NCI-H524 (cell line): ENCODE results near the gene MAGED2.
"Not testable (repeated sequence)": the region's sequence is repeated elsewhere in the genome, so short reads cannot be mapped to it uniquely, and the experiment has no call there.

Source experiments
- DNase-seq, 2 experiments: peaks; one replicate each; lab custom pipeline; 2025; lab: John Stamatoyannopoulos, UW

MAGED2 gene, protein sequence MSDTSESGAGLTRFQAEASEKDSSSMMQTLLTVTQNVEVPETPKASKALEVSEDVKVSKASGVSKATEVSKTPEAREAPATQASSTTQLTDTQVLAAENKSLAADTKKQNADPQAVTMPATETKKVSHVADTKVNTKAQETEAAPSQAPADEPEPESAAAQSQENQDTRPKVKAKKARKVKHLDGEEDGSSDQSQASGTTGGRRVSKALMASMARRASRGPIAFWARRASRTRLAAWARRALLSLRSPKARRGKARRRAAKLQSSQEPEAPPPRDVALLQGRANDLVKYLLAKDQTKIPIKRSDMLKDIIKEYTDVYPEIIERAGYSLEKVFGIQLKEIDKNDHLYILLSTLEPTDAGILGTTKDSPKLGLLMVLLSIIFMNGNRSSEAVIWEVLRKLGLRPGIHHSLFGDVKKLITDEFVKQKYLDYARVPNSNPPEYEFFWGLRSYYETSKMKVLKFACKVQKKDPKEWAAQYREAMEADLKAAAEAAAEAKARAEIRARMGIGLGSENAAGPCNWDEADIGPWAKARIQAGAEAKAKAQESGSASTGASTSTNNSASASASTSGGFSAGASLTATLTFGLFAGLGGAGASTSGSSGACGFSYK

DNA sequence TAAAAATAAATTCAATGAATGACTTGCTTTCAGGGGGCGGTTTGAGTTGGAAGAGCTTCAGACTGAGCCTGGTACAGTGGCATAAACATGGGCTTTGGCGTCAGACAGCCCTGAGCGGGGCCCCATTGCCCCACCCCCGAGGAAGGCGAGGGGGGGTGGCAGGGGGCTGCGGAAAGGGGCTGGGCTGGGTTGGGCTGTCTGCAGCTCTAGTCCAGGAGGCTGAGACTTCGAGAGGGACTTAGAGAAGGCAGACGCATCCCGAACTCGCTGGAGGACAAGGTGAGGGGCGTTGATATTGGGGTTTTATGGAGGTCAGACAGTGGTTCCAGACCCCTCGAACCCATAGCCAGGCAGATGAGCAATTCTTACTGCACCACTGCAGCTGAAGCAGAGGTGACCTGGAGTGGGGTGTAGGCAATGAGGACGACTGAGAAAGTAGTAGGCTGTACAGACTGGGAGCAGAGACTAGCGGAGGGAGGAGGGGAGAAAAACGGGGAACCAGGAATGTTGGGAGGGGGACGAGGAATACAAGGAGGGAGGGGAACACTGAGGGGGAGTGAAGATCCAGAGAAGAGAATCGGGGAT is at the start of gene MAGED2:
MAGED2 (plus strand) TSS at position 222 of the 585 bp plus-strand sequence. CDS start 1,587 bp downstream, outside the sequence.
- peak; percentile 34 to 56 for DNase-seq

DNA sequence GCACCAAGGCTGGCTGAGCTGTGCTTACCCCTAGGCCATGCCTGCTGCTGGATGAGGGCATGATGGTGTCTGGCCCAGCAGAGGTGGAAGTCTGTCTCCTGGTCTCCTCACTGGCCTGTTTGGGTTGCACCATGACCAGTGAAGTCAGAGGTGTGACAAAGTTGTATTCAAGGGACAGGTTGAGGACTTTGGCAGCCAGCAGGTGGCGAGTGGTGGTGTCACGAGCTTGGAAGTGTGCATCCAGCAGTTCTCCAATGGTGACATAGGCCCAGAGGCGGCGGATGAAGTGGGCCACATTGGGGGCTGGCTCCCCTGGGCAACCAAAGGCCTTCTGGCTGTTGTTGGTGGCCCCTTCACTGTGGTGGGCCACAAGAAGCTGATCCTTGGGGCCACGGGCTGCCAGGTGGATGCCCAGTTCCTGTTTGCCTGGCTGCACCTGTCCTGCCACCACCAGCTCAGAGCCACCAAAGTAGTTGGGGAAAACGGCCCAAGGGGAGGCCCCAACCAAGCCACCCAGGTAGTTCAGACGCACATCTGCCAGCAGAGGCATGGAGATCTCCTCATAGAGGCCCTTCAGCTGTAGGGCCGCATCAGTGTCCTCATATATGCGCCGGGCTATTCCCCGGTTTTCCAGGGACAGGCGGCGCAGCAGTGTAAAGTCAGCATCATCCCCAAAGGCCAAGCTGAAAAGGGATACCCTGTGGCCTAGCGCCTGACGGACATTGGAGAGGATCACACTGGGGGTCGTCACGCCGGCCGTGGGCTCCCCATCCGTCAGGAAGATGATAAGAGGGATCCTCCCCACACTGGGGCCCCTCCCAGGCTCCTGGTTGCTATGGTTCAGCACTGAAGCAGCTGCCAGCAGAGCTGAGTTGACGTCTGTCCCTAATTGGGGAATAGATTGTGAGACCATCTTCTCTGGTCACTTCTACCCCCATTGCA is 49.2 kb upstream of the MAGED2 start:
- DNase-seq = no peak

GRCh38 chrX:54774391-54775094 is 33.0 kb upstream of the MAGED2 start:
- peak; percentile 78 to 81 for DNase-seq

- DNase-seq = no peak
Observed at GRCh38 chrX:54776061-54776460, 31.5 kb upstream of the MAGED2 start.

DNA sequence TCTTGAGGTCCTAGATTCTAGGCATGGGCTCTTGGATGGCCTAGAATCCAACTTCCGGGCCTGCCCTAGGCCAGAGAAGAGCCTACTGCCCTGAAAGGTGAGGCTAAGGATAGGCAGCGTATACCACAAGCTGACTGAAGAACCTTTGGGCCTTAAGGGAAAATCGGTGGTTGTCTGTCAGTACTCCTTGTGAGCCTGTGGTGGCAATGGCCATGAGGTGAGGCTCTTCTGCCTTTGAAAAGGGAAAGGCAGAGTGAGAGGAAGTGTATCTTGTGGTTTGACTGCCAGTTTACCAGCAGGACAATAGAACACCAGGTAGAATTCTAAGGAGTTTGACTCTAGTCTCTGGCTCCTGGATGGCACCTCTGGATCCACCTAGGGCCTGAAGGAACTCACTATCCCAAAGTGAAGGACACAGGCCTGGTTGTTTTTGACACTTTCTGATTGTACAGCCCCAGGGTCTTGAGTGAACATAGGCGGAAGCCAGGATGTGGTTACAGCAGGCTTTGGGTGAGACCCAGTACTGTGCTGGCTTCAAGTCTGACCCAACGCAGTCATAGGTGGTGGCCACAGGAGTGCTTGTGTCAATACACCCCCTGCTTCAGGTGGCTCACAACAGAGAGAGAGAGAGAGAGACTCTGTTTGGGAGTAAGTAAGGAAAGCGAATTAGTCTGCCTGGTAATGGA is 30.4 kb upstream of the MAGED2 start:
- no peak for DNase-seq

DNA sequence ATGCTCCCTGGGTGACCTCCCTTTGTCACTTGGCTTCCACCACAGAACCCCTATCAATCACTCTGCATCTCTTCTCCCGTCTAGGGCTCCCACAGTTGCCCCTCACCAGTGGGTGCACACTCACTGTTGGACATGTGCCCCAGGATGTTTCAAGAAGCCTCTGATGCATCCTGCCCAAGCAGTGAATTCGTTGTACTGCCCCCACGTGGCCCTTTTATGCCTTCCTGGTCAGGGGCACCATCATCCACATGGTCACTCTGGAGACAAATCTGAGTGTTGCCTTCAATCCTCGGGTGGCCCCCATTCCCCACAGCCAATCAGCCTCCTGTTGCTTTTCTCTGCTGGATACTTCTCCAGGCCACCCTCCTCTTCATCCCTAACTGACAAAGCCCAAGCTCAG is 21.6 kb upstream of the MAGED2 start:
- DNase-seq = peak in 1 of 2 experiments; percentile 40

DNA sequence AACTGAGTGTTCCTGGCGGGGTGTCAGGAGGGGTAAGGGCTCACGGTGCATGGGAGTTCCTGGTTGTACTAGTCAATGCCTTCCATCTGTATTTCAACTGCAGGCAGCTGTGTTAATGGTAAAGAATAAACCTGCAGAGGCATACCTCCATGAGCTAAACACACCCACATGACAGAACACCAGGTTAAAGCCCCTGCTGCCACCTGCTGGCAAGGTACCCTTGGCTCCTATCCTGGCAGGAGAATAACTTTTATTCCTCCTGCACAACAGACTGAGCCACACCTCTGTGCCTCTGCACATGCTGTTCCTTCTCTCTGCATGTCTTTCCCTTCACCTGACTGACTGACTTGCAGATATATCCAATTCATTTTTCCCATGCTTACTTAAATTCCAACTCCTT is 20.6 kb upstream of the MAGED2 start:
- DNase-seq = peak in 1 of 2 experiments; percentile 2

GRCh38 chrX:54788446-54788845 is 19.1 kb upstream of the MAGED2 start:
- DNase-seq = no peak

- DNase-seq = not testable (repeated sequence)
Observed at GRCh38 chrX:54789405-54789804, 18.1 kb upstream of the MAGED2 start.

GRCh38 chrX:54794028-54794427 is 13.5 kb upstream of the MAGED2 start:
- DNase-seq = no peak

DNA sequence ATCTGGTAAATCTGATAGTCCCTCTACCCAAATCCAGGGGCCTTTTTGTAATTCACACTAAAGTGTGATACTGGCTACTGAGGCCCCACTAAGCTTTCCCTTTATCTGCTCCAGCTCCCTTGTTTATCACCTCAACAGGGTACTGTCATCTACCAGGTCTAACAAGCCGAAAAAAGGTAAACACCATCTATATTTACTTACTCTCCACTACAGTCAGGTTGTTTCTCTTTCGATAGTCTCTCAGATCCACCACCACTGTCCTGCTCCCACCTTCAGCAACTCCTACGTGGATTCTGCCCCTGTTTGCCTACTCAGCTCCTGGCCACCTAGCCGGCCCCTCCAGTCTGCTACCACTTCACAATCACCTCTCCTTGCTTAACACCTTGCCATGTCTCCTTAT is 12.8 kb upstream of the MAGED2 start:
- DNase-seq = no peak

- DNase-seq = no peak
Observed at GRCh38 chrX:54798137-54798536, 9.4 kb upstream of the MAGED2 start, which contains the start of gene ITIH6. Gene ITIH6, minus strand, starts transcription at chrX:54798255. Its CDS starts 45 bp downstream, at chrX:54798210.

- DNase-seq = no peak
Observed at GRCh38 chrX:54799046-54799445, 8.5 kb upstream of the MAGED2 start.

- DNase-seq = peak; percentile 92 to 96
Observed at GRCh38 chrX:54808109-54808604, 612 bp downstream of the MAGED2 start.

DNA sequence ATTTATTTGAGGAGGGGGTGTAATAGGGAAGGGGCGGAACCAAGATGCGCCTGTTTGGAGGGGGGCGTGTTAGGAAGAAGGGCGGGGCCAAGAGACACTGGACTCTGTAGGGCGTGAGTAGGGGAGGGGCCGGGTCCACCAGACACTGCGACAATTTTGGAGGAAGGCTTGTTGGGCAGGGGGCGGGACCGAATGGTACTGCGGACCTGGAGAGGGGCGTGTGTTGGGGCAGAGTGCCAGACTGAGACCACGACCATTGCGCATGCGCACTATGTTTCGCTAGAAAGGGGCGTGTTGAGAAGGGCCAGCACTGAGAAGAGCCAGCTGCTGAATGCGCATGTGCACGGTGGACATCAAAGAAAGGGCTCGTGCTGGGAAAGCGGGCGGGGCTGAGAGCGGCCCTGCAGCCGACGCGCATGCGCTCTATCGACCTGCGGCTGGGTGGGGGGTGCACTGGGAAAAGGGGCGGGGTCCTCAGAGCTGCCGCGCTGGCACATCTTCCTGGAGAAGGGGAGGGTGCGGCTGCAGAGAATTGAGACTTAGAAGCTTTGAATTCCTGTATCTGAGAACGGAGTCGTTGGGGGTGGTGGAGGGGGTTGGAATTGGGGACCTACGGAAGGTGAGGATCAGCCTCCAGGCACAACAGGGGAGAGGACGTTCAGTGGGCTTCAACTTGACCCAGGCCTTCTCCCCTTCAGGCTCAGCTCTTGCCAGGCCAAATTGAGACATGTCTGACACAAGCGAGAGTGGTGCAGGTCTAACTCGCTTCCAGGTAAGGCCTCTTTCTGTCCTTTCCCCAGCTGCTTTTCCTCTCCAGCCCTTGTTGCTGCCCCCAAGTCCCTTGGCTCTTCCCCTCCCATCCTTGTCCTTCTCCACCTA is 1.3 kb downstream of the MAGED2 start:
- DNase-seq = peak; percentile 98

GRCh38 chrX:54810532-54810931 is 3.0 kb downstream of the MAGED2 start:
- DNase-seq = no peak

GRCh38 chrX:54811301-54811885 is 3.8 kb downstream of the MAGED2 start:
- no peak for DNase-seq

DNA sequence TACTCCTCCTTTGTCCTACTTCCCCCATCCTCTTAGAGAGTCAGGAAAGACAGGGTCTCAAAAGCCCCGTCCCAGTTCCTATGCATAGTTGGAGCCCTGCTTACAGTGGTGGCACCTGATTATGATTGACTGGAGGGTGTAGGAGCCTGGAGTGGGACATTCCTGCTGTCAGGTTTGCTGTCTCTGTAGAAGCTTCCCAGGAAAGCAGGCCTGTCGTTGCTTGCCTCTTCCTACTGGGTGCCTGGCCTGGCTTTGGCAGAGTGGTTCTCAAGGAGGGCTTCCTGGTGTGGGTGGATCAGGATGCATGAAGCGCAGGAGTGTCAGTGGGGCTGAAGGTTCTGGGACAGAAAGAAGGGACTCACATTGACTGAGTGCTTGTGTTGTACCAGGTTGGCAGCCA is 4.8 kb downstream of the MAGED2 start:
- no peak for DNase-seq

- no peak for DNase-seq
Observed at GRCh38 chrX:54817220-54817820, 9.8 kb downstream of the MAGED2 start.
